Measurements from ENCODE around the gene MAP4K4.
A peak's percentile ranks its signal among the peaks of the same experiment; 100 is the strongest.

MAP4K4 gene

GRCh38 chr2:101758001-101758400, 60.5 kb downstream of the MAP4K4 start:
- Histone ChIP-seq H3K36me3 (no peaks in the 10 kb centered on the region), H3K4me3 (no peak overlapping the region), H3K27me3 (no peaks in the 10 kb centered on the region), H3K4me1 (peaks cover 0 to 80% (median 48%) of the 10 kb centered on the region in 4 donors), H3K9me3 (no peaks in the 10 kb centered on the region), H3K27ac (peak overlapping the region in 1 of 2 donors; percentile 62)
- DNase-seq, result no peak
- intact Hi-C loops (cut with DNase I; ENCODE audit: low total_unique reads), result loop anchor here (10.0 kb wide), 1 partner anchor 63 kb away; the partner anchor contains the start of gene MAP4K4
- TF ChIP-seq, protein P1, sequence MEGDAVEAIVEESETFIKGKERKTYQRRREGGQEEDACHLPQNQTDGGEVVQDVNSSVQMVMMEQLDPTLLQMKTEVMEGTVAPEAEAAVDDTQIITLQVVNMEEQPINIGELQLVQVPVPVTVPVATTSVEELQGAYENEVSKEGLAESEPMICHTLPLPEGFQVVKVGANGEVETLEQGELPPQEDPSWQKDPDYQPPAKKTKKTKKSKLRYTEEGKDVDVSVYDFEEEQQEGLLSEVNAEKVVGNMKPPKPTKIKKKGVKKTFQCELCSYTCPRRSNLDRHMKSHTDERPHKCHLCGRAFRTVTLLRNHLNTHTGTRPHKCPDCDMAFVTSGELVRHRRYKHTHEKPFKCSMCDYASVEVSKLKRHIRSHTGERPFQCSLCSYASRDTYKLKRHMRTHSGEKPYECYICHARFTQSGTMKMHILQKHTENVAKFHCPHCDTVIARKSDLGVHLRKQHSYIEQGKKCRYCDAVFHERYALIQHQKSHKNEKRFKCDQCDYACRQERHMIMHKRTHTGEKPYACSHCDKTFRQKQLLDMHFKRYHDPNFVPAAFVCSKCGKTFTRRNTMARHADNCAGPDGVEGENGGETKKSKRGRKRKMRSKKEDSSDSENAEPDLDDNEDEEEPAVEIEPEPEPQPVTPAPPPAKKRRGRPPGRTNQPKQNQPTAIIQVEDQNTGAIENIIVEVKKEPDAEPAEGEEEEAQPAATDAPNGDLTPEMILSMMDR (IDR thresholded peaks at IDR 0.05), result no peak

GRCh38 chr2:101759162-101759561, 61.7 kb downstream of the MAP4K4 start:
- peak in 1 of 2 donors; percentile 48 for DNase-seq
- Histone ChIP-seq H3K27me3 (no peaks in the 10 kb centered on the region), H3K4me1 (peaks cover 0 to 80% (median 48%) of the 10 kb centered on the region in 4 donors), H3K4me3 (no peak overlapping the region), H3K9me3 (no peaks in the 10 kb centered on the region), H3K27ac (peak overlapping the region; percentile 54 to 62), H3K36me3 (no peaks in the 10 kb centered on the region)
- intact Hi-C loops (cut with DNase I; ENCODE audit: low total_unique reads), result loop anchor here (10.0 kb wide), 1 partner anchor 64 kb away; the partner anchor contains the start of gene MAP4K4
- TF ChIP-seq, protein P1 (IDR thresholded peaks at IDR 0.05), result no peak

- H3K4me1 ChIP-seq, result peaks cover 0 to 89% (median 62%) of the 10 kb centered on the region in 4 donors
- peak overlapping the region; percentile 47 to 63 for H3K27ac ChIP-seq
- no peaks in the 10 kb centered on the region for H3K27me3 ChIP-seq
- no peak overlapping the region for H3K4me3 ChIP-seq
- H3K36me3 ChIP-seq, result no peaks in the 10 kb centered on the region
- intact Hi-C loops (cut with DNase I; ENCODE audit: low total_unique reads), result no loop called here
- no peak for DNase-seq
- TF ChIP-seq, protein P1 (IDR thresholded peaks at IDR 0.05), result no peak
- H3K9me3 ChIP-seq, result no peaks in the 10 kb centered on the region
These were observed 65.1 kb downstream of the MAP4K4 start for GRCh38 chr2:101762451-101763171.

DNA sequence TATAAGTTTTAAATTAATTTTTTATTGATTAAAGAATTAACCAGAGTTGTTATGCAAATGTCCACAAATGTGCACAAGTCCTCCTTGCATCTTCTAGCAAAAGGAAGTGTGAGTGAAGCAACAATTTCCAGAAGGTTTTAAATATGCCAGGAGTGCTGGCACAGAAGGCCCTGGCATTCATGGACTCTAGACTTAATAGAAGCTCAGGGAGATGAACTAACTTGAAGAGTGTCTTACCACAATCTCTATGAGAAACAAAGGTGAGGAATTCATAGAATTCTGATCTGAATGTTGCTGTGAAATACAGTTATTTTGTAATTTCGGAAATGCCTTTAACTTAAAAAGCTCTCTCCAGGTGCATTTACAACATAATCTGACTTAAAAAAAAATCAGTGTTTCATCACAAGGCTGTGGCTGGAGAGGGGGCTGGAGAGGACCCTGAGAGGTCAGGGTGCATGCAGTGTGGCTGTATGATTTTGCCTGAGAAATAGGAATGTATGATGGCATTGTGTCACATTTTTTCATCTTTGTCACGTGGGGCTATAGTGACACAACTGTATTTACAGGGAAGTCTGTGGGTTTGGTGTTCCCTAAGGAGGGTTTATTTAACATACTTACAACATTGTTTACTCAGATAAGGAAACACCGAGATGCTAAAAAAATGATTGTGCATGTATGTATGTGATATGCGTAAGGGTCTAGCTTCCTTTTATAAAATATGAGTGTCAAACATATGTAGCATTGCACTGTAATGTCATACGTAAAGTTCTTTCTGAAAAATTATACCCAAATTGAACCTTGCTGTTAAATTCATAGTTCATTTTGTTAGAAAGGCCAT, 66.2 kb downstream of the MAP4K4 start:
- Histone ChIP-seq H3K4me1 (peaks cover 0 to 89% (median 66%) of the 10 kb centered on the region in 4 donors), H3K4me3 (no peak overlapping the region), H3K27me3 (no peaks in the 10 kb centered on the region), H3K27ac (peak overlapping the region; percentile 47 to 63), H3K36me3 (no peaks in the 10 kb centered on the region), H3K9me3 (no peaks in the 10 kb centered on the region)
- TF ChIP-seq, protein P1 (IDR thresholded peaks at IDR 0.05), result no peak
- intact Hi-C loops (cut with DNase I; ENCODE audit: low total_unique reads), result no loop called here
- no peak for DNase-seq

DNA sequence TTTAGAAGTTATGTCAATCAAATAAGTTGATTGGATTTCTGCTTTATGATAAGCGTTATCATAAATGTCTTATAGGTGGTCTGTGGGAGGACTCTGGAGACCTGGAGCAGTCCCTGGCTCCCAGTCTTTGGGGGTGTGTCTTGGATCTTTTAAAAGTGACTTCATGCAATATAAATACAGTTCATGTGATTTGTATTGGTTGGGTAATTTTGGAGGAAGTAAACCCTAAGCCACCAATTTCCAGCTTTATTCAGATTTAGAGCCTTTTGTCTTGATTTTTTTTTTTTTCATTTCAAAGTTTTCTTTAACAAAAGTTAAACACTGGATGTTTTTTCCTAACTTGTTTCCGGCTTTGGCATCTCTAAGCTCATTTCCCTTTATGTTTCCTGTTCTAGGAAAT, 68.8 kb downstream of the MAP4K4 start:
- intact Hi-C loops (cut with DNase I; ENCODE audit: low total_unique reads), result no loop called here
- H3K36me3 ChIP-seq, result no peaks in the 10 kb centered on the region
- H3K4me3 ChIP-seq, result peak overlapping the region in 1 of 2 donors; percentile 15
- peak overlapping the region; percentile 51 for H3K27ac ChIP-seq
- peaks cover 0 to 94% (median 68%) of the 10 kb centered on the region in 4 donors for H3K4me1 ChIP-seq
- no peak for DNase-seq
- TF ChIP-seq, protein P1 (IDR thresholded peaks at IDR 0.05), result no peak
- no peaks in the 10 kb centered on the region for H3K27me3 ChIP-seq
- H3K9me3 ChIP-seq, result no peaks in the 10 kb centered on the region
